Measurements from ENCODE around the gene BLTP3A. TPM values are rescaled to one million over a fixed set of nuclear protein-coding genes. Genes with fewer than 3 reads are reported as not detected.

Gene BLTP3A
- total and polyA plus RNA-seq, 2 of the 13 experiments (the other 11 are each of a cell fraction or from before 2014, with no cell fraction given), result 22.1 to 24.0 TPM

GRCh38 chr6:34746104-34746846 lies 45.6 kb upstream of the BLTP3A start:
- DNase-seq (ENCODE audit: low spot score) (no peak), ATAC-seq (peak; percentile 73), FAIRE-seq (no peak)
- peak overlapping the region; percentile 41 to 56 (median 47); a peak in 5 of 6 replicates for H3K4me3 ChIP-seq (replicated peaks in 1 of 3; ENCODE audit: insufficient read depth in 1 of 3, low read depth in 2 of 3, low read length in 3 of 3)
- intact Hi-C loops (cut with micrococcal nuclease; ENCODE audit: unreplicated experiment) (loop anchor here (2.0 kb wide), 1 partner anchor 25 kb away; no protein-coding TSS in a partner anchor), in situ Hi-C loops (cut with HindIII; ENCODE audit: extremely low pct_ligation_motif_present, low pct_unique_long_range_greater_than_20kb) (no loop called here)
- WGBS (ENCODE audit: low lambda C conversion rate), result 19% methylated on average over 6 of the region's 6 CpGs
- H3K79me2 ChIP-seq (ENCODE audit: insufficient read depth, low read length), result no peaks in the 10 kb centered on the region
- POLR2A ChIA-PET, result interaction anchor here (1.6 to 3.1 kb wide), 6 partner anchors 10 to 89 kb away, joined by 7 to 53 read pairs (median 9); partner anchors contain the start of genes BLTP3A, ILRUN and SNRPC
- H3K36me3 ChIP-seq (replicated peaks in 1 of 2; ENCODE audit: control insufficient read depth in 1 of 2, insufficient read depth in 2 of 2, low read length in 2 of 2), result no peaks in the 10 kb centered on the region
- H3K27ac ChIP-seq (ENCODE audit: extremely low read length, insufficient read depth, low read length), result peak overlapping the region; percentile 57
- H3K9me3 ChIP-seq (ENCODE audit: low read length), result no peaks in the 10 kb centered on the region
- H4K20me1 ChIP-seq (ENCODE audit: insufficient read depth, low read length), result no peaks in the 10 kb centered on the region
- H2AFZ ChIP-seq (ENCODE audit: low read length), result peak overlapping the region; percentile 73
- H3K27me3 ChIP-seq (ENCODE audit: control insufficient read depth in 1 of 2, insufficient read depth in 2 of 2, low read length in 2 of 2), result no peaks in the 10 kb centered on the region
- H3K4me1 ChIP-seq (ENCODE audit: insufficient read depth, low read length), result peaks cover 74% of the 10 kb centered on the region
- CTCF ChIA-PET (ENCODE audit: low intra/inter-chr PET ratio, low total read pairs), result no interaction called here
- H3K4me2 ChIP-seq (ENCODE audit: low read depth, low read length), result peak overlapping the region; percentile 89
- no TSS peak for BruUV-seq (replicated peaks)
- peak overlapping the region; percentile 52 for H3K9ac ChIP-seq (ENCODE audit: insufficient read depth, low read depth, low read length)
- no peak for TF ChIP-seq LRRFIP1 (CRISPR knock-in tag; conservative IDR thresholded peaks at IDR 0.05)
- no peak for TF ChIP-seq DBP (CRISPR knock-in tag; IDR thresholded peaks at IDR 0.05; ENCODE audit: not compliant biosample characterization)
- TF ChIP-seq ZGPAT (CRISPR knock-in tag; IDR thresholded peaks at IDR 0.05), result 0 out of 2 replicates have a peak, but pooled peaks have one; percentile 7
- TF ChIP-seq FOXA3 (CRISPR knock-in tag; IDR thresholded peaks at IDR 0.05), result peak; percentile 54; the same call in 1 of the 2 replicates
- 0 out of 2 replicates have a peak, but pooled peaks have one; percentile 7 for TF ChIP-seq FOXK1 (CRISPR knock-in tag; IDR thresholded peaks at IDR 0.05; ENCODE audit: borderline replicate concordance, low read depth)
- no peak for TF ChIP-seq ZNF567 (CRISPR knock-in tag; IDR thresholded peaks at IDR 0.05; ENCODE audit: borderline replicate concordance)
- TF ChIP-seq GMEB1 (CRISPR knock-in tag; IDR thresholded peaks at IDR 0.05; ENCODE audit: borderline replicate concordance), result 0 out of 2 replicates have a peak, but pooled peaks have one; percentile 50
- TF ChIP-seq SKIL (CRISPR knock-in tag; IDR thresholded peaks at IDR 0.05; ENCODE audit: borderline replicate concordance), result peak; percentile 16; the same call in 1 of the 2 replicates

Measured in HepG2 (cell line).